Measurements from ENCODE around the gene GRXCR2.
A peak's percentile ranks its signal among the peaks of the same experiment; 100 is the strongest.
"Not testable (repeated sequence)": the region's sequence is repeated elsewhere in the genome, so short reads cannot be mapped to it uniquely, and the experiment has no call there.

GRXCR2 gene

DNA sequence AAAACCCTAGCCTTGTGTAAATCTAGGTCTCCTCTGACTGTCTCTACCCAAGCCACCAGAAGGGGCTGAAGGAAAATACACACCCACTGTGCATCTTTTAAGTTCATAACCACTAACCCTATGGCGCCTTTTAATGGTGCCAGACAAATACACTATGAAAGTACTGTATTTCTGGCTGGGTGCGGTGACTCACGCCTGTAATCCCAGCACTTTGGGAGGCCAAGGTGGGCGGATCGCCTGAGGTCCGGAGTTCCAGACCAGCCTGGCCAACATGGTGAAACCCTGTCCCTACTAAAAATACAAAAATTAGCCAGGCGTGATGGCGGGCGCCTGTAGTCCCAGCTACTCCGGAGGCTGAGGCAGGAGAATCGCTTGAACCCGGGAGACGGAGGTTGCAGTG lies 36.6 kb downstream of the GRXCR2 start:
- not testable (repeated sequence) for DNase-seq

DNA sequence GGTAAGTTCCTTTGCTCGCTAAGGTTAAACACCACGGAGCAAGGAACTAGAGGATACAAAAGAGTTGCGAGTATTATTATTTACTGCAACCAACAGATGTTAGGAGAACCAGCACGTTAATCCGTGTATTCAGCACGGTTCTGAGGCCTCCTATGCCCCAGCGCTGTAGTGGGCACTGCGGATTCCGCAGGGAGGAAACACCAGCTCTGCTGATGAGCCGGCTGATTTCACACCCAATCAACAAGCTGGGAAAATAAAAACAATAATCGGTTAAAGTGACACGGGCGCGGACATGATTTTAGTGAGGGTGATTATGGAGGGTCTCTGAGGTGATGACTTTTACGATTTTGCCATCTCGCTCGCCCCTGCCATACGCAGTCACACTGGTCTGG lies 37.0 kb downstream of the GRXCR2 start:
- DNase-seq, result no peak

DNA sequence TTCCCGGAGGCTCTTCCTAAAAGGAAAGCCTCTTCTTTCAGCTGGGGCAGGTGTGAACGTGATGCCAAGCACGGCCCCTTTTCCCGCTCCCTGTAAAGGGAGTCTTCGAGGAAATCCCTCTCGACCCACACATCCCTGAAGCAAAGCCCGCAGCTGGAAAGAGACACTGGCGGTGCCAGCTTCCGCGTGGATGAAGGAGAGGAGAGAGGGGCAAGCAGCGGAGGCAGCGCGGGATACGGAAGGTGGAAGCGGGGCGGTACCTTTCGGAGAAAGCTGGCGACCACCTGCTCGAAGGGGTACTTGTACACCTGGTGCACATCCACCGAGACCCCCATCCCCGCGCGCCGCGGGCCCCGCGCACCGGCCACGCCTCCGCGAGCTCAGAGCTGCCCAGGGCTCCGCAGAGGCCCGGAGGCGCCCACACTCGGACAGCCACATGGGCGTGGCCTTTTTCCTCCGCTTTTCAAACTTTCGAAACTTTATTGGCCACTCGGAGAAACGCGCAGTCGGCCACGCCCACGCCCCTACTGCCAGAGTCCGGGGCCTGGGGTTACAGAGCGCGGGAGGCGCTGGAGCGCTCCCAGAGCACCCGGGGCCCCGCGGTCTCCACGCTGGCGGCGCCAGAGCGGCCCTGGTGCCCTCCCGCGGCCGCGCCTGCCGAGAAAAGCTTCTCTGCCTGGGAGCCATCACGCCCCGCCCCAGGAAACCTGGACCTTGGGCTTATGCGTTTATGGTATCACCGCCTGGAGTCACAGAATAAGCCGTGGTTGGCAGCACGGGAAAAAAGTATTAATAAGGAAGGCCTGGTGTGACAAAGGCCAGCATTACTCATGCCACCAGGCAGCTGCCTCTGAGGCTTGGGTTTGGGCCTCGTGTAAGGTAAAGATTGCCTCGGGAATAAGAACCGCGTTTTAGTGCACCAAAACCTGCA lies 37.6 kb downstream of the GRXCR2 start, which contains the start of gene PRELID2:
TSS of gene PRELID2 (minus strand) at position 426 of the 931 bp plus-strand sequence. CDS start at position 335, 91 bp downstream.
- DNase-seq, result peak in 53 of 56 donors; percentile 15 to 83 (median 56)

DNA sequence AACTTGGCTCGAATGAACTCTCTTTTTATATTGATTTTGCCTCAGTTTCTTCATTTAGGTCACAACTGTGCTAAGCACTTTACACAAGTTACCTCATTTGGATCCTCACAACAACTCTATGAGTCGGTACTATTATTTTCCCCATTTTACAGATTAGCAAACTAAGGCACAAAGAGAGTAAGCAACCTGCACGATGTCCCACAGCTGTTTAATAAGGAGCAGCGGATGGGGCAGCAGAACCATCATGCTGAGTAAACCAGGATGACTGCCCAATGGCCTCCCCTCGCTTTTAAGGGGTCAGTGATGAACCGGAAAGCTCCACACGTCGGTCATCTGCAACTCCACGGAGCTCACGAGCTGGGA lies 38.3 kb downstream of the GRXCR2 start:
- DNase-seq, result no peak

DNA sequence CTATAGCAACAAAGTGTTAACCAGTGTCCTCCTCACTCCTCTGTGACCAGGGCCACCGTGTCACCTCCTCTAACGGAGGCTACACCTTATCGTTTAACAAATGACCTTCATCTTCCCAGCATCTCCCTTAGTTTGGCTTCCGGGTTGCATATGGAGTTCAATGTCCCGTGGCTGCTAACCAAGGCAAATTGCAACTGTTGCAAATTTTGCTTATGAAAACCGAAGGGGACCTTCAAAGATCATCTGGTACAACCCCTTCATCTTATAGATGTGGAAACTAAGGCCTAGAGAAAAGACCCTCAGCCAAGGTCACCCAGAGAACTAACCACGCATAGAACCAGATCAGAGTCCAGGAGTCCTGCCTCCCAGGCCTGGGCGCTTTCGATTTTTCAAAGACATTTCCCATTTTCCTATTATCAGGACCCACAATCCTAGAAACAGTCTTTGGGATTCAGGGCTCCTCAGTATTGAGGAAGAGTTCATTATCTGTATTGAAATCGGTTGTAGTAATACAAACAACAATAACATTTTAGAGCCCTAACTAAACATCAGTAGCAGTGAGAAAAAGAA lies 39.1 kb downstream of the GRXCR2 start:
- no peak for DNase-seq

DNA sequence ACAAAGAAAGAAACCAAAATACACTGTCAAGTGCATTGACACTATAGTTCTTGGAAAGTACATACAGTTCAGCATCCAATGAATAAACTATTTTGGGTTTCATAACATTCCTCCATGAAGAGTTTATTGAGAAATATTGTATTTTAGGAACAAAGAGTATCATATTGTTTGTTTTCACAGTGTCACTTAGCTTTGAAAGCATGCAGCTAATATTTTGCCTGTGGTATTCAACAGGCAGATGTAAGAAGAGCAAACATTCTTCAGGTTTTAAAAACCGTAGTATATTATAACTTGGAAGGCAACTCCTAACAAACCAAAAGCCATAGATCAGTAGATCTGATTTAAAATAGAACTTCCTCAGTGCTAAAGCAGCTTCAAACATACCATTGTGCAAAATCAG lies 42.2 kb downstream of the GRXCR2 start:
- DNase-seq, result no peak

DNA sequence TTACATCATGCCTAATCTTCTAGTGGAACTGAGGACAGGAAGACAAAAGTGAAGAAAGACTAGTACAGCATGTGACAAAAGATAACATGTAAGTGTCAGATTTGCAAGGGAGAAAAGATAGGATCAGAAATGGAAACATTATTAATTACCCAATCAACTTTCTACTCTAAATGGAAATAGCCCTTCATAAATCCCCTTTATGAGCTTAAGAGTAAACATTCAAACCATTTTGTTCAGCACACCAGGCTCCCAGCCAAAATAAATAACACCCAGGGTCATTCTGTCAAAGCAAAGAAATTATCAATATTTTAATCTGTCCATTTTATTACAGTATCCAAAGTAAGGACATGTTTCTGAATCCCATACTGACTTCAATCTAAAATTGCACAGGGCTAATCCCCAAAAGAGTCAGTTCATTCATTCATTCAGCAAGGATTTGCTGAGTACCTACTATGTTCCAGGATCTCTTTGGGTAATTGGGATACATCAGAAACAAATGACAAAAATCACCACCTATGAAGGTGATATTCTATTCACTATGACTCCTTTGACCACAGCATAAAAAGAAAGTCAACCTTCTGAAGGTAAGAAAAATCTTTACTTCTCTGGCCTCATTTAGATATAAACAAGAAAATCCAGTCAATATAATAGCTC lies 43.0 kb downstream of the GRXCR2 start:
- DNase-seq, result no peak

DNA sequence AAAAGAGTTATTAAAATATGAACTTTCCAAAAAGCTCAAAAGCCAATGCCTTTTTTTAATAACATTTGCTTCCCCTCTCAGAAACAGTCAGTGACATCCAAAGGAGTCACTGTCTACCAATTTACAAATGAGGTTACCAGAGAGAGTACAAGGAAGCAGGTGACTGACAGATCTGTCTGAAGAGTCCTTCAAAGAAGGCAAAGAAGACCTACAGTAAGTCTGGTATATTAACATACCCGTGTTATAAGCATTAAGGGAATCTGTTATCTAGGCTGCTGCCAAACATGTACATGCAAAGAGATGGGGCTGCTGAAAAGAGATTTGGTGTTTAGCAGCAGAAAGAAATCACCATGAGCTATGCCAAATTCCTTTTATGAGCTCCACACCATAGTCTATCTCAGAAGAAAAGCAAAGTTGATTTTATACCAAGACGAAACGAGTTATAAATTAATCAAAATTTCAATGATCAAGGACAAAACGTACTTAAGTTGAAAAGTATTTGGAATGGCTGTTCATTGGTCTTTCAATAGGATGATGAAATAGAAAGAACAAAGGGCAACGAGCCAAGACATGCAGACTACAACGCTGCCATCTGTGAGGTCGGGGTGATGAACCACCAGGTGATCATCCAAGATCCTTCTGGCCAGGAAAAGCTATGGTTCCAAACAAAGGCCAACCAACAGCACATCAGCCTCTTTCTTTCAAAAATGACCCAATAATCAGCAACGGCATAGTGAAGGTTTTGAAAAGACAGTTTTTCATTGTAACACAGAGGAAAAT lies 45.7 kb downstream of the GRXCR2 start:
- DNase-seq, result no peak

DNA sequence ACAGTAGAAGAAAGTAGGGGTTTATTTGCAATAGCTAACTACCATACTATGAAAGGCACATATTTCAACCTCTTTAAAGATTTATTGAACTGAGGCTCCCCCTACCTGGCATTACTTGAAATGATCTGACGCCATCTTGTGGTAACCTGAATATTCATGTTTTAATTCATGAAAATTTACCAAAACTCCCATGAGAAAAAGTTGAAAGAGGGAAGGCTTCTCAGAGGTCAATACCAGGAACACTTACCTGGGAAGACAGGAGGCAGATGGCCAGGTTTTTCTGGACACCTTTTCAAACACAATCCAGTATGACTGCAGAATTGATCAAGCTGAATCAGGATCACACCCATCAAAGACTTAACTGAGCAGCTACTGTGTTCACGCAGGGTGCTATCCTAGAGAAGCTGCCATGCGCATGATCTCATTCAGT lies 47.0 kb downstream of the GRXCR2 start:
- no peak for DNase-seq

DNA sequence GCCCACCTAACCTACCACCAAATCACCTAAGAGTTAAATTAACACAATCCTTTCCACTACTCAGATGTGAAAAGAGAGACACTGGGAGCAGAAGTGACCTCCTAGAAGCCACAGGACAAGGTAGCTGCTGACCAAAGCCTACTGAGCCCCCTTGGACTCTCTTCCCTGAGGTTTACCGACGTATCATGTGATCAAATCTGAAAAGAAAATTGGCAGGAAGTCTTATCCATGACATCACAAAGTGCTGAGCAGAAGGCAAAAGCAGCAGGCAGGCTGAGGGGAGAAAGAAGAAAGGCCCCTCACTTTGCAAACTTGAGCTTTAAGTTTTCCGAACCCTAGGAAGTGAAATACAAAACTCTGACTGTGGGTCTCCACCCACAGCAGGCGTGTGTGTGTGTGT lies 48.8 kb downstream of the GRXCR2 start:
- DNase-seq, result no peak

DNA sequence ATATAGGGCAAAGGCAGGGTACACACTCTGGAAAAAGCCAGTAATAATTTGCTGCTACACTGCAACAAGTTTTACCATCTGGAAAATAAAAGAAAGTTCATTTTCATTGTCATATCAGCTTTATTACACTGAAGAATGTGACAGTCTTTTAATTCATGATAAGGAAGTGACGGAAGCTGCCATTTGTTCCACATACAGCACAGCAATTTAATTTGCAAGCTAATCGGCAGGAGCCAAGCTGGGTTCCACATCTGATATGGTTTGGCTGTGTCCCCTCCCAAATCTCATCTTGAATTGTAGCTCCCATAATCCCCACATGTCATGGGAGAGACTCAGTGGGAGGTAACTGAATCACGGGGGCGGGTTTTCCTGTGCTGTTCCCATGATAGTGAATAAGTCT lies 54.2 kb downstream of the GRXCR2 start:
- no peak for DNase-seq

DNA sequence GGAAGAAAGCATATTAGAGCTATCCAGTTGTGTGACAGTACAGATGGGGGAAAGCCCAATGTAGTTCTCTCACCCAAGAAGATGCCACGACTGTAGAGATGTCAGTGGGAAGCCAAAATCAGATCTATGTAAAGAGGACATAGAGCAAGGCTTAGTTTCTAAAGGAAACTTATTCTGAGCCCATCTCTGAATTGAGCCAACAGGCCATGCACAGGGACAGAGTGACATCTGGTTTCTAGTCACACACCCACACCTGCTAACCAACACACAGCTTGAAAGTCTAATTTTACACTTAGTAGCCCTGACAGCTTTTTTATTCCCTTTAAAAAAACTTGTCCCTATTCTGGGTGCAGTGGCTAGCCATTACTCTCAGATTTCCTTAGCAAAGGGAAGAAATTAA lies 59.9 kb downstream of the GRXCR2 start:
- no peak for DNase-seq

DNA sequence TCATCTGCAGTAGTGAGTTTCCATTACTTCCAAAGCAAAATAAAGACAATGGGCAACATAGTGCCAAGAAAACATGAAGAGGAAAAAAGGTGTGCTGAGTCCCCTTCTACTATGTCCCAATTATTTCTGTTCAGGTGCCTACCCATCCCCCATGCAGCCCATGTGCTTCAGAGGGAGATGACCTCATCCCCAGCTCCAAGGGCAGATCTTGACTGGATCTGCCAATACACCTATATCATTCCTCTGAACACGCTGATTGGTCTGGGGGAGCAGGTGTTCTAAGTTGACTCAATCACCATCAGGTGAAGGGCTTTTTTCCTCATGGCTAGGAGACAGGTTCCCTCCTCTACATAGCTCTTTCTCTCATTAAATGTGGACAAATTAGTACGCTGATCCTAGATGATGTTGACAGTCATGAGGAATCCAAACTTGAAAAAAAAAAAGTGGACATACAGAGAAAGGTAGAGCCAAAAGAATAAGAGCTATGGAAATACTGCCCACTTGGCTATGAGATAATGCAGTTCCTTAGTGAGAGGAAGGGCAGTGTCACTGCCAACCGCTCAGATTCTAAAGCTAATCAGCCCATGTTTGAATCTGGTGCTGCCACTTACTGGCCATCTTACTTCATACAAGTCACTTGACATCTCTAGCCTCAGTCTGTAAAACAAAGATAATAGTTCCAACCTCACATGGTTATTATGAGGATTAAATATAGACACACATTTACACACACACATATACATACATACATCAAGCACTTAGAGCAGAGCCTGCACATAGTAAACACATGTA lies 60.8 kb downstream of the GRXCR2 start:
- DNase-seq, result peak in 17 of 56 donors; percentile 0 to 52 (median 12)
